Adrenal gland (tissue), 12 donors: ENCODE data around the gene ZCCHC9. TPM values are rescaled to one million over a fixed set of nuclear protein-coding genes. Genes with fewer than 3 reads are reported as not detected.
"Not testable (repeated sequence)": the region's sequence is repeated elsewhere in the genome, so short reads cannot be mapped to it uniquely, and the experiment has no call there.

ENCODE experiments used
- DNase-seq, 7 donors: peaks; one replicate each; pipeline ENCODE4 v3.0.0-alpha.2; 2019 to 2020
- H3K27ac ChIP-seq, 5 donors: fragments of 200-600 bp; sonication (generic) in 4 of 5; 1 replicate in 3 of 5; 2 replicates in 2 of 5; pipeline versions ENCODE4 v1.5.1 to v1.8.0; 2016 to 2020; ENCODE audit warnings: mild to moderate bottlenecking in 1 of 5
- H3K27me3 ChIP-seq: fragments of 200-600 bp; 2 replicates; pipeline ENCODE4 v1.8.0; 2021
- H3K36me3 ChIP-seq, 2 donors: fragments of 200-600 bp; replicated peaks in 1 of 2; 1 replicate in 1 of 2; 2 replicates in 1 of 2; pipeline versions ENCODE4 v1.5.1 to v1.8.0; 2018 to 2022
- H3K4me1 ChIP-seq, 2 donors: fragments of 200-600 bp; replicated peaks in 1 of 2; 1 replicate in 1 of 2; 2 replicates in 1 of 2; pipeline versions ENCODE4 v1.5.1 to v1.8.0; 2018 to 2021
- H3K4me3 ChIP-seq, 4 donors: fragments of 200-600 bp; sonication (generic) in 3 of 4; one replicate each; pipeline ENCODE4 v1.5.1; 2016 to 2018
- H3K9me3 ChIP-seq, 3 donors: fragments of 200-600 bp; sonication (generic) in 1 of 3; replicated peaks in 1 of 3; 1 replicate in 2 of 3; 2 replicates in 1 of 3; pipeline versions ENCODE4 v1.5.1 to v1.8.0; 2016 to 2021
- CTCF ChIP-seq, 6 experiments: fragments of 450-650 bp in 4 of 6; fragments of 200-600 bp in 2 of 6; sonication (generic) in 1 of 6; IDR thresholded peaks; 1 replicate in 5 of 6; 2 replicates in 1 of 6; pipeline versions ENCODE4 v1.5.1 to v1.8.0; 2016 to 2021; ENCODE audit warnings: antibody characterized with exemption in 6 of 6, mild to moderate bottlenecking in 2 of 6, moderate library complexity in 1 of 6
- POLR2A ChIP-seq, 2 donors: fragments of 450-650 bp; IDR thresholded peaks; one replicate each; pipeline ENCODE4 v1.6.1; 2017; ENCODE audit warnings: antibody characterized with exemption in 2 of 2, mild to moderate bottlenecking in 2 of 2, moderate library complexity in 1 of 2
- WGBS, 4 donors: extraction: QIAGEN DNeasy Blood & Tissue Kit in 2 of 4; methylation state at CpG; one replicate each; pipeline versions ENCODE4 v1.1.5 to v1.1.7; 2013 to 2017; 5-methylcytosine and 5-hydroxymethylcytosine counted together
- intact Hi-C, 2 donors: fragments of 100-400 bp; cut with DNase I; formaldehyde crosslinking; loops; one replicate each; pipeline versions ENCODE4 v1.14.1 to v1.15.0; 2022 to 2023
- polyA plus RNA-seq, 3 donors: library from polyadenylated mRNA; stranded (reverse); fragments of 200-250 nt in 2 of 3; fragments of 350-450 nt in 1 of 3; fragmentation: Illumina TruSeq in 1 of 3; extraction: RNeasy Lipid Tissue Mini Kit (QIAGEN cat#74804) in 1 of 3; gene quantifications; one replicate each; pipeline ENCODE4 v1.2.3, GENCODE V29; 2013 to 2014
- total RNA-seq, 9 donors: library from RNA; depleted of rRNA in 4 of 9; stranded (reverse); fragments of >200 nt in 4 of 9; fragments of 120-200 nt in 1 of 9; fragmentation: NEBNext Ultra II Directional in 1 of 9; extraction: Animal tissue kit (Norgen Biotek cat#: 25700) in 1 of 9; gene quantifications; one replicate each; pipeline versions ENCODE4 v1.1.0 to v1.2.4, GENCODE V29; 2013 to 2023
- donor health status: healthy with polysubstance abuse.
- donor health status: Bipolar disorder and iron deficiency.
- donor health status: DM: yes; HTN: yes; CAD: no.
- donor health status: DM: no; HTN: no; CAD: no.
- donor health status: DM: no; HTN: no; CAD: no.
- donor health status: DM: yes; HTN: yes; CAD: no.

ZCCHC9 gene
- total and polyA plus RNA-seq, 12 donors, result 10.0 to 35.5 (median 20.0) TPM

- 67 to 83% (median 72%) methylated on average over 2 of the region's 2 CpGs for WGBS, 4 donors
- intact Hi-C loops, result no loop called here
Measured at GRCh38 chr5:81335946-81336345, 34.6 kb downstream of the ZCCHC9 start.

GRCh38 chr5:81336556-81336955 is 35.2 kb downstream of the ZCCHC9 start:
- H3K27me3 ChIP-seq, result no peaks in the 10 kb centered on the region
- no peak overlapping the region for H3K4me3 ChIP-seq
- H3K4me1 ChIP-seq, result no peaks in the 10 kb centered on the region
- no peak overlapping the region for H3K27ac ChIP-seq
- H3K9me3 ChIP-seq, result no peaks in the 10 kb centered on the region
- 30 to 57% (median 34%) methylated on average over 1 of the region's 1 CpG for WGBS, 4 donors
- no peak for DNase-seq
- TF ChIP-seq CTCF (IDR thresholded peaks at IDR 0.05), result no peak
- TF ChIP-seq POLR2A (IDR thresholded peaks at IDR 0.05), result no peak
- H3K36me3 ChIP-seq, result no peaks in the 10 kb centered on the region
- intact Hi-C loops, result no loop called here

More at GRCh38 chr5:81335946-81336345, 34.6 kb downstream of the ZCCHC9 start:
- Histone ChIP-seq H3K27me3 (no peaks in the 10 kb centered on the region), H3K4me1 (no peaks in the 10 kb centered on the region), H3K4me3 (no peak overlapping the region), H3K9me3 (no peaks in the 10 kb centered on the region), H3K27ac (no peak overlapping the region), H3K36me3 (no peaks in the 10 kb centered on the region)
- TF ChIP-seq CTCF (IDR thresholded peaks at IDR 0.05) (no peak), POLR2A (IDR thresholded peaks at IDR 0.05) (no peak)
- DNase-seq, result no peak

- 62 to 73% (median 70%) methylated on average over 2 of the region's 2 CpGs for WGBS, 4 donors
- no peaks in the 10 kb centered on the region for H3K27me3 ChIP-seq
- H3K4me1 ChIP-seq, result no peaks in the 10 kb centered on the region
- H3K27ac ChIP-seq, result no peak overlapping the region
- intact Hi-C loops, result no loop called here
- TF ChIP-seq POLR2A (IDR thresholded peaks at IDR 0.05), result no peak
- no peak for TF ChIP-seq CTCF (IDR thresholded peaks at IDR 0.05)
- no peaks in the 10 kb centered on the region for H3K36me3 ChIP-seq
- H3K4me3 ChIP-seq, result no peak overlapping the region
- no peak for DNase-seq
- H3K9me3 ChIP-seq, result no peaks in the 10 kb centered on the region
Measured at GRCh38 chr5:81337803-81338202, 36.4 kb downstream of the ZCCHC9 start.

GRCh38 chr5:81338213-81338612 is 36.8 kb downstream of the ZCCHC9 start:
- H3K4me3 ChIP-seq, DNase-seq, H3K4me1 ChIP-seq, H3K27ac ChIP-seq, H3K27me3 ChIP-seq, H3K9me3 ChIP-seq, H3K36me3 ChIP-seq, intact Hi-C loops: not testable (repeated sequence)
- WGBS, 4 donors, result 44 to 64% (median 57%) methylated on average over 3 of the region's 3 CpGs

GRCh38 chr5:81344736-81345135 is 43.3 kb downstream of the ZCCHC9 start:
- intact Hi-C loops, result no loop called here
- TF ChIP-seq CTCF (IDR thresholded peaks at IDR 0.05), result no peak
- no peaks in the 10 kb centered on the region for H3K36me3 ChIP-seq
- H3K27me3 ChIP-seq, result no peaks in the 10 kb centered on the region
- no peak overlapping the region for H3K27ac ChIP-seq
- H3K4me1 ChIP-seq, result no peaks in the 10 kb centered on the region
- 89 to 95% (median 92%) methylated on average over 12 to 13 of the region's 13 CpGs for WGBS, 4 donors
- H3K9me3 ChIP-seq, result no peaks in the 10 kb centered on the region
- H3K4me3 ChIP-seq, result no peak overlapping the region
- DNase-seq, result no peak
